Sigmoid colon (tissue), 4 donors: Measurements from ENCODE around the gene PLCL1.

Experiments used
- CTCF ChIP-seq, 4 experiments: fragments of 450-650 bp in 3 of 4; fragments of 200-600 bp in 1 of 4; IDR thresholded peaks; one replicate each; pipeline ENCODE4 v1.5.1; 2016 to 2019; ENCODE audit warnings: antibody characterized with exemption in 4 of 4, mild to moderate bottlenecking in 3 of 4, moderate library complexity in 2 of 4
- EP300 ChIP-seq, 4 donors: sonication (generic); formaldehyde crosslinking; IDR thresholded peaks; one replicate each; pipeline ENCODE4 v1.6.1; 2017; ENCODE audit warnings: antibody characterized with exemption in 4 of 4
- POLR2A ChIP-seq, 2 donors: fragments of 450-650 bp; IDR thresholded peaks; one replicate each; pipeline ENCODE4 v1.6.1; 2016; ENCODE audit warnings: antibody characterized with exemption in 2 of 2, mild to moderate bottlenecking in 2 of 2, moderate library complexity in 2 of 2

- TF ChIP-seq CTCF (IDR thresholded peaks at IDR 0.05) (no peak), POLR2A (IDR thresholded peaks at IDR 0.05) (no peak), EP300 (IDR thresholded peaks at IDR 0.05) (no peak)
Measured at GRCh38 chr2:197866455-197866854, 62.1 kb downstream of the PLCL1 start.
